Measurements from ENCODE around the gene TRAPPC4. TPM values are rescaled to one million over a fixed set of nuclear protein-coding genes. Genes with fewer than 3 reads are reported as not detected.

Gene TRAPPC4
- total and polyA plus RNA-seq, 2 donors (not counting 1 experiment from before 2014, with no cell fraction given): 60.6 to 109 TPM

- H3K27me3 ChIP-seq (ENCODE audit: control insufficient read depth, insufficient read depth, low read length): no peaks in the 10 kb centered on the region
- H2AFZ ChIP-seq (ENCODE audit: low read length): no peak overlapping the region
- no peaks in the 10 kb centered on the region for H3K4me1 ChIP-seq (ENCODE audit: control insufficient read depth, extremely low read depth, insufficient read depth, low read length)
- no peaks in the 10 kb centered on the region for H3K79me2 ChIP-seq (ENCODE audit: control insufficient read depth, insufficient read depth, low read length)
- no peak overlapping the region for H3K9ac ChIP-seq (ENCODE audit: insufficient read depth, low read length)
- no peaks in the 10 kb centered on the region for H3K9me3 ChIP-seq (ENCODE audit: control insufficient read depth, insufficient read depth, low read depth, low read length)
- H3K27ac ChIP-seq (ENCODE audit: insufficient read depth, low read length): no peak overlapping the region
- TF ChIP-seq, protein P1, sequence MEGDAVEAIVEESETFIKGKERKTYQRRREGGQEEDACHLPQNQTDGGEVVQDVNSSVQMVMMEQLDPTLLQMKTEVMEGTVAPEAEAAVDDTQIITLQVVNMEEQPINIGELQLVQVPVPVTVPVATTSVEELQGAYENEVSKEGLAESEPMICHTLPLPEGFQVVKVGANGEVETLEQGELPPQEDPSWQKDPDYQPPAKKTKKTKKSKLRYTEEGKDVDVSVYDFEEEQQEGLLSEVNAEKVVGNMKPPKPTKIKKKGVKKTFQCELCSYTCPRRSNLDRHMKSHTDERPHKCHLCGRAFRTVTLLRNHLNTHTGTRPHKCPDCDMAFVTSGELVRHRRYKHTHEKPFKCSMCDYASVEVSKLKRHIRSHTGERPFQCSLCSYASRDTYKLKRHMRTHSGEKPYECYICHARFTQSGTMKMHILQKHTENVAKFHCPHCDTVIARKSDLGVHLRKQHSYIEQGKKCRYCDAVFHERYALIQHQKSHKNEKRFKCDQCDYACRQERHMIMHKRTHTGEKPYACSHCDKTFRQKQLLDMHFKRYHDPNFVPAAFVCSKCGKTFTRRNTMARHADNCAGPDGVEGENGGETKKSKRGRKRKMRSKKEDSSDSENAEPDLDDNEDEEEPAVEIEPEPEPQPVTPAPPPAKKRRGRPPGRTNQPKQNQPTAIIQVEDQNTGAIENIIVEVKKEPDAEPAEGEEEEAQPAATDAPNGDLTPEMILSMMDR (conservative IDR thresholded peaks at IDR 0.05 in 1 of 2, IDR thresholded peaks at IDR 0.05 in 1 of 2; ENCODE audit: low read depth in 1 of 2, low read length in 2 of 2): no peak
- no peak for TF ChIP-seq EZH2 (IDR thresholded peaks at IDR 0.05; ENCODE audit: low read length, missing control alignments)
- H3K4me3 ChIP-seq (replicated peaks in 1 of 4; ENCODE audit: control extremely low read depth in 1 of 4, insufficient read depth in 1 of 4, low read depth in 3 of 4, low read length in 4 of 4): no peak overlapping the region
- peaks cover 39% of the 10 kb centered on the region for H3K36me3 ChIP-seq (ENCODE audit: control insufficient read depth, insufficient read depth, low read length)
- no peaks in the 10 kb centered on the region for H4K20me1 ChIP-seq (ENCODE audit: control insufficient read depth, extremely low read depth, insufficient read depth, low read length)
- DNase-seq (ENCODE audit: low read depth in 2 of 2): no peak
- H3K4me2 ChIP-seq (ENCODE audit: extremely low read depth, insufficient read depth, low read length): no peak overlapping the region
Observed at GRCh38 chr11:119049081-119049480, 30.5 kb downstream of the TRAPPC4 start.

GRCh38 chr11:119051440-119052162, 33.0 kb downstream of the TRAPPC4 start:
- Histone ChIP-seq H3K27ac (ENCODE audit: insufficient read depth, low read length) (no peak overlapping the region), H3K4me2 (ENCODE audit: extremely low read depth, insufficient read depth, low read length) (no peak overlapping the region), H3K9ac (ENCODE audit: insufficient read depth, low read length) (no peak overlapping the region), H4K20me1 (ENCODE audit: control insufficient read depth, extremely low read depth, insufficient read depth, low read length) (no peaks in the 10 kb centered on the region), H3K79me2 (ENCODE audit: control insufficient read depth, insufficient read depth, low read length) (peaks cover 19% of the 10 kb centered on the region), H3K9me3 (ENCODE audit: control insufficient read depth, insufficient read depth, low read depth, low read length) (no peaks in the 10 kb centered on the region), H3K4me1 (ENCODE audit: control insufficient read depth, extremely low read depth, insufficient read depth, low read length) (no peaks in the 10 kb centered on the region), H3K27me3 (ENCODE audit: control insufficient read depth, insufficient read depth, low read length) (no peaks in the 10 kb centered on the region), H3K36me3 (ENCODE audit: control insufficient read depth, insufficient read depth, low read length) (peaks cover 44% of the 10 kb centered on the region), H2AFZ (ENCODE audit: low read length) (no peak overlapping the region), H3K4me3 (replicated peaks in 1 of 4; ENCODE audit: control extremely low read depth in 1 of 4, insufficient read depth in 1 of 4, low read depth in 3 of 4, low read length in 4 of 4) (no peak overlapping the region)
- TF ChIP-seq EZH2 (IDR thresholded peaks at IDR 0.05; ENCODE audit: low read length, missing control alignments): no peak
- TF ChIP-seq, protein P1 (conservative IDR thresholded peaks at IDR 0.05 in 1 of 2, IDR thresholded peaks at IDR 0.05 in 1 of 2; ENCODE audit: low read depth in 1 of 2, low read length in 2 of 2): no peak
- DNase-seq (ENCODE audit: low read depth in 2 of 2): no peak

DNA sequence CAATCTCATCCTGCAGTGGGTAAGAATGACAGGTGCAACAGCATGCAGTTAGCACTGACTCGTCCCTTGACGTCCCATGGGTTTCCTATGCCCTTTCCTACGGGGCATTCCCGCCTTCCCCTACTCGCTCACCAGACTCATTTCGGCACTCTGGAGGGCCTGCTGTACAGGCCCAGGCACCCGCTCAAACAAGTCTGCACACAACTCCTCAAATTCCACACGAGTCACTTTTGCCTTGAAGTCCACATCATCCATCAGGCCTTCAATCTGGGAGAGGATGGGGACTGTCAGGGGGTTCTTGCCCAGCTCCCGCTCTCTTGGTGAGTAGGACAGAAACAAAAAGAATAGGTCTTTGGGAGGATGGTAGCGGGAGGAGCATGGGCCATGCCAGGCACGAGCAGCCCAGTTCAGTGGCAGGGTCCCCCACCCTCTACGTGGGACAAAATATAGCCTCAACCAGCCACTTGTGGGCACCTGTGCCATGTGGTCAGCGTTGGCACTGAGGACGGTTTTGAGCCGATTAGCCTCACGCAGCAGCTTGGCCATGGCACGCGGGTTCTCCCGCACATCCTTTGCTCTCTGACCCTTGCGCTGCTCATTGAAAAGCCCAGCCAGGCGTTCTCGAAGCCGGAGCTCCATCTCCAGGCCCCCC, 33.7 kb downstream of the TRAPPC4 start:
- no peaks in the 10 kb centered on the region for H4K20me1 ChIP-seq (ENCODE audit: control insufficient read depth, extremely low read depth, insufficient read depth, low read length)
- H3K27ac ChIP-seq (ENCODE audit: insufficient read depth, low read length): no peak overlapping the region
- H3K4me2 ChIP-seq (ENCODE audit: extremely low read depth, insufficient read depth, low read length): no peak overlapping the region
- H3K9me3 ChIP-seq (ENCODE audit: control insufficient read depth, insufficient read depth, low read depth, low read length): no peaks in the 10 kb centered on the region
- no peak overlapping the region for H3K9ac ChIP-seq (ENCODE audit: insufficient read depth, low read length)
- H3K4me1 ChIP-seq (ENCODE audit: control insufficient read depth, extremely low read depth, insufficient read depth, low read length): no peaks in the 10 kb centered on the region
- no peak overlapping the region for H3K4me3 ChIP-seq (replicated peaks in 1 of 4; ENCODE audit: control extremely low read depth in 1 of 4, insufficient read depth in 1 of 4, low read depth in 3 of 4, low read length in 4 of 4)
- H3K27me3 ChIP-seq (ENCODE audit: control insufficient read depth, insufficient read depth, low read length): no peaks in the 10 kb centered on the region
- DNase-seq (ENCODE audit: low read depth in 2 of 2): no peak
- H3K79me2 ChIP-seq (ENCODE audit: control insufficient read depth, insufficient read depth, low read length): peaks cover 19% of the 10 kb centered on the region
- no peak overlapping the region for H2AFZ ChIP-seq (ENCODE audit: low read length)
- TF ChIP-seq EZH2 (IDR thresholded peaks at IDR 0.05; ENCODE audit: low read length, missing control alignments): no peak
- TF ChIP-seq, protein P1 (conservative IDR thresholded peaks at IDR 0.05 in 1 of 2, IDR thresholded peaks at IDR 0.05 in 1 of 2; ENCODE audit: low read depth in 1 of 2, low read length in 2 of 2): no peak
- peaks cover 44% of the 10 kb centered on the region for H3K36me3 ChIP-seq (ENCODE audit: control insufficient read depth, insufficient read depth, low read length)

All from fibroblast of lung (primary cell).